IPS DF 6.9 (cell line): Measurements from ENCODE around the gene ZFYVE16.
"Not testable (repeated sequence)": the region's sequence is repeated elsewhere in the genome, so short reads cannot be mapped to it uniquely, and the experiment has no call there.

Experiments used
- DNase-seq: peaks from one replicate; pipeline ENCODE4 v3.0.0-alpha.2; 2013; ENCODE audit warnings: low read depth, low spot score
- H3K27ac ChIP-seq: one replicate; pipeline ENCODE4 v1.5.1; 2013; ENCODE audit warnings: low read length, control low read depth
- H3K27me3 ChIP-seq: 2 replicates; pipeline ENCODE4 v1.6.1; 2013; ENCODE audit warnings: mild to moderate bottlenecking, low read length; ENCODE audit not compliant: control insufficient read depth, insufficient read depth
- H3K36me3 ChIP-seq: 2 replicates; pipeline ENCODE4 v1.6.1; 2013; ENCODE audit warnings: low read length; ENCODE audit not compliant: control insufficient read depth, insufficient read depth
- H3K4me1 ChIP-seq: 2 replicates; pipeline ENCODE4 v1.6.1; 2013; ENCODE audit warnings: low read length; ENCODE audit not compliant: control insufficient read depth, insufficient read depth
- H3K4me3 ChIP-seq: 2 replicates; pipeline ENCODE4 v1.5.1; 2013; ENCODE audit warnings: mild to moderate bottlenecking, low read length
- H3K9me3 ChIP-seq: 2 replicates; pipeline ENCODE4 v1.6.1; 2013; ENCODE audit warnings: low read length, inconsistent platforms; ENCODE audit not compliant: control insufficient read depth, insufficient read depth
- WGBS: extraction: QIAGEN DNeasy Blood & Tissue Kit; methylation state at CpG from one replicate; pipeline ENCODE4 v1.1.7; 2013; ENCODE audit warnings: mixed read lengths, missing lambda C conversion rate; ENCODE audit not compliant: insufficient read length, insufficient coverage; 5-methylcytosine and 5-hydroxymethylcytosine counted together

The ZFYVE16 gene

GRCh38 chr5:80466669-80467485, 59.0 kb downstream of the ZFYVE16 start:
- no peaks in the 10 kb centered on the region for H3K4me1 ChIP-seq
- H3K9me3 ChIP-seq, result no peaks in the 10 kb centered on the region; the same call in 1 of the 2 replicates
- no peak for DNase-seq
- H3K36me3 ChIP-seq, result no peaks in the 10 kb centered on the region
- no peak overlapping the region for H3K27ac ChIP-seq
- no peak overlapping the region for H3K4me3 ChIP-seq
- WGBS, result no CpG with 5 or more reads among the region's 4 CpGs
- no peaks in the 10 kb centered on the region for H3K27me3 ChIP-seq

- H3K27ac ChIP-seq, result no peak overlapping the region
- no peak for DNase-seq
- H3K4me1 ChIP-seq, result no peaks in the 10 kb centered on the region
- H3K4me3 ChIP-seq, result no peak overlapping the region
- no CpG with 5 or more reads among the region's 1 CpG for WGBS
- no peaks in the 10 kb centered on the region; the same call in 1 of the 2 replicates for H3K9me3 ChIP-seq
- no peaks in the 10 kb centered on the region for H3K36me3 ChIP-seq
- no peaks in the 10 kb centered on the region for H3K27me3 ChIP-seq
Measured at GRCh38 chr5:80468131-80468530, 60.3 kb downstream of the ZFYVE16 start.

- not testable (repeated sequence) for H3K36me3 ChIP-seq, H3K4me3 ChIP-seq, H3K27ac ChIP-seq, DNase-seq, H3K4me1 ChIP-seq, H3K27me3 ChIP-seq, H3K9me3 ChIP-seq
- WGBS, result no CpG with 5 or more reads among the region's 2 CpGs
Measured at GRCh38 chr5:80470631-80471030, 62.8 kb downstream of the ZFYVE16 start.

- Histone ChIP-seq H3K27ac (no peak overlapping the region), H3K36me3 (no peaks in the 10 kb centered on the region; the same call in 1 of the 2 replicates), H3K4me3 (no peak overlapping the region), H3K27me3 (no peaks in the 10 kb centered on the region), H3K4me1 (no peaks in the 10 kb centered on the region), H3K9me3 (no peaks in the 10 kb centered on the region; the same call in 1 of the 2 replicates)
- no peak for DNase-seq
- no CpG with 5 or more reads among the region's 2 CpGs for WGBS
Measured at GRCh38 chr5:80474929-80475328, 67.1 kb downstream of the ZFYVE16 start.

GRCh38 chr5:80479713-80480112, 71.8 kb downstream of the ZFYVE16 start:
- DNase-seq, result no peak
- no peaks in the 10 kb centered on the region for H3K27me3 ChIP-seq
- H3K27ac ChIP-seq, result no peak overlapping the region
- no peaks in the 10 kb centered on the region; the same call in 1 of the 2 replicates for H3K36me3 ChIP-seq
- H3K9me3 ChIP-seq, result no peaks in the 10 kb centered on the region; the same call in 1 of the 2 replicates
- no peak overlapping the region for H3K4me3 ChIP-seq
- no peaks in the 10 kb centered on the region for H3K4me1 ChIP-seq

- no peaks in the 10 kb centered on the region for H3K27me3 ChIP-seq
- H3K4me1 ChIP-seq, result no peaks in the 10 kb centered on the region
- no peak for DNase-seq
- H3K27ac ChIP-seq, result no peak overlapping the region
- H3K9me3 ChIP-seq, result no peaks in the 10 kb centered on the region; the same call in 1 of the 2 replicates
- no peak overlapping the region for H3K4me3 ChIP-seq
- no CpG with 5 or more reads among the region's 2 CpGs for WGBS
- no peaks in the 10 kb centered on the region; the same call in 1 of the 2 replicates for H3K36me3 ChIP-seq
Measured at GRCh38 chr5:80480354-80480753, 72.5 kb downstream of the ZFYVE16 start.

GRCh38 chr5:80481019-80481893, 73.4 kb downstream of the ZFYVE16 start:
- H3K4me1 ChIP-seq, result no peaks in the 10 kb centered on the region
- peak; percentile 35 for DNase-seq
- WGBS, result no CpG with 5 or more reads among the region's 3 CpGs
- H3K27me3 ChIP-seq, result no peaks in the 10 kb centered on the region
- no peak overlapping the region for H3K27ac ChIP-seq
- H3K36me3 ChIP-seq, result no peaks in the 10 kb centered on the region; the same call in 1 of the 2 replicates
- no peaks in the 10 kb centered on the region; the same call in 1 of the 2 replicates for H3K9me3 ChIP-seq
- H3K4me3 ChIP-seq, result no peak overlapping the region

GRCh38 chr5:80482578-80482977, 74.7 kb downstream of the ZFYVE16 start:
- Histone ChIP-seq H3K4me3 (no peak overlapping the region), H3K9me3 (no peaks in the 10 kb centered on the region; the same call in 1 of the 2 replicates), H3K27ac (no peak overlapping the region), H3K27me3 (no peaks in the 10 kb centered on the region), H3K4me1 (no peaks in the 10 kb centered on the region), H3K36me3 (no peaks in the 10 kb centered on the region; the same call in 1 of the 2 replicates)
- WGBS, result no CpG with 5 or more reads among the region's 4 CpGs
- DNase-seq, result no peak

- Histone ChIP-seq H3K4me1 (no peaks in the 10 kb centered on the region), H3K27me3 (no peaks in the 10 kb centered on the region), H3K4me3 (no peak overlapping the region), H3K27ac (no peak overlapping the region), H3K9me3 (no peaks in the 10 kb centered on the region; the same call in 1 of the 2 replicates), H3K36me3 (no peaks in the 10 kb centered on the region; the same call in 1 of the 2 replicates)
- no CpG with 5 or more reads among the region's 3 CpGs for WGBS
- no peak for DNase-seq
Measured at GRCh38 chr5:80483636-80484232, 75.9 kb downstream of the ZFYVE16 start.

- Histone ChIP-seq H3K4me3 (peak overlapping the region; percentile 21; the same call in 1 of the 2 replicates), H3K4me1 (no peaks in the 10 kb centered on the region), H3K27ac (no peak overlapping the region), H3K36me3 (no peaks in the 10 kb centered on the region; the same call in 1 of the 2 replicates), H3K9me3 (no peaks in the 10 kb centered on the region; the same call in 1 of the 2 replicates), H3K27me3 (no peaks in the 10 kb centered on the region)
- DNase-seq, result no peak
- WGBS, result no CpG with 5 or more reads among the region's 18 CpGs
Measured at GRCh38 chr5:80487444-80487828, 79.6 kb downstream of the ZFYVE16 start.
